HG02610 (cell line): ENCODE results near the gene MTCH1.
"Not testable (repeated sequence)": the region's sequence is repeated elsewhere in the genome, so short reads cannot be mapped to it uniquely, and the experiment has no call there.

ENCODE experiments used
- ATAC-seq: cut with Tn5 transposase; IDR thresholded peaks from one replicate; pipeline ENCODE4 v1.9.1; 2021; ENCODE audit warnings: mild to moderate bottlenecking, moderate library complexity; ENCODE audit not compliant: unreplicated experiment

The MTCH1 gene

GRCh38 chr6:36999061-36999750 lies 13.2 kb upstream of the MTCH1 start:
- ATAC-seq, result no peak

GRCh38 chr6:36998723-36999038 lies 12.7 kb upstream of the MTCH1 start:
- ATAC-seq, result no peak

- no peak for ATAC-seq
These were observed 12.1 kb upstream of the MTCH1 start for GRCh38 chr6:36997811-36998722.

GRCh38 chr6:36990401-36990800 lies 4.4 kb upstream of the MTCH1 start:
- not testable (repeated sequence) for ATAC-seq

GRCh38 chr6:36989264-36989663 lies 3.3 kb upstream of the MTCH1 start:
- no peak for ATAC-seq

GRCh38 chr6:36986704-36987047 lies 680 bp upstream of the MTCH1 start:
- ATAC-seq, result no peak

- ATAC-seq, result no peak
These were observed 584 bp downstream of the MTCH1 start for GRCh38 chr6:36985417-36985807.

GRCh38 chr6:36984581-36985416 lies 1.2 kb downstream of the MTCH1 start:
- ATAC-seq, result no peak

GRCh38 chr6:36983538-36983937 lies 2.5 kb downstream of the MTCH1 start:
- ATAC-seq, result no peak

- ATAC-seq, result no peak
These were observed 4.9 kb downstream of the MTCH1 start for GRCh38 chr6:36980876-36981619.

GRCh38 chr6:36980129-36980528 lies 5.9 kb downstream of the MTCH1 start:
- ATAC-seq, result no peak

- ATAC-seq, result no peak
These were observed 6.7 kb downstream of the MTCH1 start for GRCh38 chr6:36979347-36979742.

GRCh38 chr6:36978421-36979346 lies 7.3 kb downstream of the MTCH1 start:
- no peak for ATAC-seq

GRCh38 chr6:36977470-36977941 lies 8.5 kb downstream of the MTCH1 start:
- no peak for ATAC-seq

GRCh38 chr6:36976931-36977330 lies 9.1 kb downstream of the MTCH1 start:
- no peak for ATAC-seq

- no peak for ATAC-seq
These were observed 9.5 kb downstream of the MTCH1 start for GRCh38 chr6:36976509-36976908.

GRCh38 chr6:36976007-36976264 lies 10.1 kb downstream of the MTCH1 start:
- no peak for ATAC-seq

- no peak for ATAC-seq
These were observed 10.6 kb downstream of the MTCH1 start for GRCh38 chr6:36975231-36976006.

- ATAC-seq, result no peak
These were observed 12.3 kb downstream of the MTCH1 start for GRCh38 chr6:36973647-36974046.
